NCI-H1092 (cell line): ENCODE data around the gene MYO15A.

Source experiments
- DNase-seq: peaks from one replicate; lab custom pipeline; 2025; lab: John Stamatoyannopoulos, UW

Gene MYO15A

DNA sequence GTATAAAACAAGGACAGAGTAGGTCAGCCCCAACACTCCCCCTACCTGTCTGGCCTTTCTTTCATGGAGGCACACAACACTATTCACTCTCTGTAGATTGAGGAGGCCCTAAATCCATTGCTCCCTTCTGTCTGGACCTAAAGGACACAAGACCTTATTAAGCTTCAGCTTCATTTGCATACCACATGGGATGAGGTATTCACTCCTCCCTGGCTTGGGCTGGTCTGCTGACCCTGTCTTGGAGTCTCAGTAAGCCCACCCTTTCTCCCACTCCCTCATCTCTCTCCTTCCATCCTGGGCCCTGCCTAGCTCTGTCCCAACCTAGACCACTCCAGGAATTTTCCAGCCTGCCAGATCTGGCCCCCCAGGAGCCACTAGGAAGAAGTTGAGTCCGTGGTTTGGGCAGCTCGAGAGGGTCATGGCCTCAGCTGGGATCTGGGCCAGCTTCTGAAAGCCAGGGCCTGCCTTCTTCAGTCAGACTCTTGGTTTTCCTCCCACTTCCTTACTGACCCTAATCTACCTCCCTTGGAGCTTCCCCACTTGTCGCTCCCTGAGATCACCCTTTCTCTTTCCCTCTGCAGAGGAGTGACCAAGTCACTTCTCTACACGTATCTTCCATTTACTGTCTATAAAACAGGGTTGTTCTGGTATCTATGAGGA, 110.3 kb downstream of the MYO15A start:
- DNase-seq, result no peak

DNA sequence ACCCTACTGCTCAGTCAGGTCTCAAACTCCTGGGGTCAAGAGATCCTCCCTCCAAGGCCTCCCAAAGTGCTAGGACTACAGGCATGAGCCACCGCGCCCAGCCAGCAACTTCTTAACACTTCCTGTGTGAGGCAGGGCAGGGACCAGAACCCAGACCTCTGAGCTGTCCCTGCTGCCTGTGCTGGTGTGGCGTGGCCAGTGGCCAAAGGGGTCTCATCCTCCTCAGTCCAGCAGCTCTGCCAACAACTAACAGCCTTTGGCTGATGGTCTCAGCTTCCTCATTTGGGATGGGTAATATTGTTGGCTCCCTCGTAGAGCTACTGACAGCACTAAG, 115.5 kb downstream of the MYO15A start:
- no peak for DNase-seq

DNA sequence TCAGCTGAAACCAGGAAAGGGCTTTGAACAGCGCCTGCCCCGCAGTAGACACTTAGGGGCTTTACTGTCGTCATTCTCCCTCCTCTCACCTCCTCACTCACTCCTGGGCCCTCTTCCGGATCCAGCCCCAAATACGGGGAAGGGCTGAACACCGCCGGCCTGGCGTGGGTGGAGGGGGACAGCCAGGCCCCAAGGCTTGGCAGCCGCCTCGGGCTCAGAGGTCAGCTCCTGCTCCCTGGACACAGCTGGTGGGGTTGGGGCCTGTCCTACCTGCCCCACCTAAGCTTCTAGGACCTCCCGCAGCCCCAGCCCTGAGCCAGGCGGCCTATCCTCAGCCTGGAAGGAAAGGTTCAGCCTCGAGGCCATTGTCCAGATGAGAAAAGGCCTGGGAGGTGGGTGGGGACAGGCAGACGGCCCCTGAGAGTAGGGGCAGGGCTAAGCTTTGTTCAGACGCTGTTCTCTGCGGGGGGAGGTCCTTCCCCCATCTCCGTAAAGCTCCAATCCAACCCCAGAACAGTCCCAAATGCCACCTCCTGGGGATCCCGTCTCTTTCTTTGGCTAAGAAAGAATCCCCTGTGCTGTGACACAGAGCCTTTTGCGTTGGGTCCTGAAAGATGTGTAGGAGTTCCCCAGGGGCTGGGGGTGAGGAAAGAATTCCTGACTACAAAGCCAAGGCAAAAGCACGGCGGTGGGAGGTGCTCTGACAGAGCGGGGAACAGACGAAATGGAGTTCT, 116.0 kb downstream of the MYO15A start:
- no peak for DNase-seq

DNA sequence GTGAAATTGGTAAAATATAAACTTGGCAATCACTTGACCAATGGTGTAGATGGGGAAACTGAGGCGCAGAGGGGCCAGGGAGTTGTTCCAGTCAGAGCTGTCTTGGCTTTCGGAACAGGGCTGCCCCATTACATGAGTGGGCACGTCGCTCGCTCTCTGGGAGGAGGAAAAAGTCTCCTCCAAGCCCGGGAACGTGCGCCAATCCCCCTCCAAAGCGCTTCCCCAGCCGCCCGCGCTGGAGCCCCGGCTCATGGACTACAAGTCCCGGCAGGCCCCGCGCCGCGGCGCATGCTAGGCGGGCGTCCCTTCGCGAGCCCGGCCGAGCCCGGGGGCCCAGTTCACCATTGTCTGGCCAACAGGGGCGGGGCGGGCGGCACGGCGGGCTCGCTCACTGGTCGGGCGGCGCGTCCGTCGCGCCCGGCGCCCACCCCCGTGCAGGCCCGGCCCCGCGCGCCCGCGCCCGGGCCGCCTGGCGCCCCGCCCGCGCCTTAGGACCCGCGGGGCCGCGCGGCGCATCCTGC, 116.6 kb downstream of the MYO15A start, which contains the start of gene LLGL1:
TSS of gene LLGL1 (plus strand) at position 515 of the 521 bp plus-strand sequence. CDS start 48 bp downstream, outside the sequence.
- DNase-seq, result peak; percentile 87

DNA sequence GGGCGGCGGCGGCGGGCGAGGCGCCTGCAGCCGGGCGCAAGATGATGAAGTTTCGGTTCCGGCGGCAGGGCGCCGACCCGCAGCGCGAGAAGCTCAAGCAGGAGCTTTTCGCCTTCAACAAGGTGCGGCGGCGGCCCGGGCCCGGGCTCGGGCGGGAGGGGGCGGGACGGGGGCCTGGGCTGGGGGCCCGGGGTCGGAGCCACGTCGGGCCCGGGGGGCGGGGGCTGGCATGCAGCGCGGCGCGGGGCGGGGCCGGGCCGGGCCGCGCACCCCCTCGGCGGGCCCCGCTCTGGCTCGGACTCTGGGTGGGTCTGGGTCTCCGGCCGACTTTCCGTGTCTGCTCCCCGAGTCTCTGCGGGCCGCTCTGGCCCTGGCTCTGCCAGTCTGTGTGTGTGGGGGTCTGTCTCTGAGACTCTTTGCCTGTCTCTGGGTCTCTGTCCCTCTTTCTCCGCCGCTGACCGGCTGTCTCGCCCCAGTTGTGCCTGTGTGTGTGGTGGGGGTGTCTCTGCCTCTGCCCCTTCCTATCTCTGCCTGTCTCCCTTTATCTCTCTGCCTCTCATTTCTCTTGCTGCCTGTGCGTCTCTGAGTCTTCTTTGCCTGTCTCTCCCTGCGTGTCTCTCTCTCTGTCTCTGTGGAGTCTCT, 117.2 kb downstream of the MYO15A start:
- DNase-seq, result peak; percentile 1

DNA sequence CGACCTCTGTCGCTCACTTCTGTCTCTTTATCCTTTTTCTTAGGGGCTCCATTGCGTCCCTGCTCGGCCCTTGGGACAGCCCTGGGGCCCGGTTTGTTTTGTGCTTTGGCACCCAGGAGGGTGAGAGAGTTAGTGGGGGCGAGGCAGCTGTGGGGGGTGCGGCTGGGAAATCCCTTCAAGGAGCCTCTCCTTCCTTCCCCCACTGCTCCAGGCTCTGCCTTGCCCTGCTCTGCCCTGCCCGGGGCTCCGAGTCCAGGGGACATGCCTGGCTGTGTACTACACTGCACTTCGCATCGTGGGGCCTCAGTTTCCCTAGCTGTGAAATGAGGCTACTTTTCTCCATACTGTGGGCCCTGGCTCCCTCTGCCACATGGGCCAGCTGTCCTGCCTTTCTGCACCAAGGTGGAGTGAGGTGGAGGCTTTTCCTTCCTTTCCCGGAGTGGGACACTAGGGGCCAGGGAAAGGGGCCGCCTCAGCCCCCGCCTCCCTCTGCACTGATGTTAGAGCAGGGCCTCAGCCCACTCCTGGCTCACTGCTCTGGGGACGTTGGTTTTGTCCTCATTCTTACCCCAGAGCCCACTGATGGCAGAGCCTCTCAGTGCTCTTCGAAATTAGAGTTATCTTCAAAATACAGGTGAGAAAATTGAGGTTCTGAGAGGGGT, 117.9 kb downstream of the MYO15A start:
- DNase-seq, result no peak

DNA sequence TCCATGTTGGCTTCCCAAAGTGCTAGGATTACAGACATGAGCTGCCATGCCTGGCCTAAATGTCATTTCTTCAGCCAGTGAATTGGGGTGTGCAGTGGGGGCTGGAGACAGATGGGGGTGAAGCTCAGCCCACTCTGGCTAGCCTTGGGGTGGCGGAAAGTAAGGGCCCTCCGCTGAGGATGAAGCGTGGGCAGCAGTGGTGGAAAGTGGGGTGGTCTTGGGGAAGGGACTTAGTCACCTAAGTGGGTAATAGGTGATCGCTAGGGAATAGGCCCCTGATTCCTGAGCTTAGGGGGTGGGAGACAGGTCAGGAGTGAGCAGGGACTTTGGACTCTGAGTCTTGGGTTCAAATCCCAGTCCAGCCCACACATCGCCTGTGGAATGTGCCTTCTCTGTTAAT, 119.1 kb downstream of the MYO15A start:
- no peak for DNase-seq

DNA sequence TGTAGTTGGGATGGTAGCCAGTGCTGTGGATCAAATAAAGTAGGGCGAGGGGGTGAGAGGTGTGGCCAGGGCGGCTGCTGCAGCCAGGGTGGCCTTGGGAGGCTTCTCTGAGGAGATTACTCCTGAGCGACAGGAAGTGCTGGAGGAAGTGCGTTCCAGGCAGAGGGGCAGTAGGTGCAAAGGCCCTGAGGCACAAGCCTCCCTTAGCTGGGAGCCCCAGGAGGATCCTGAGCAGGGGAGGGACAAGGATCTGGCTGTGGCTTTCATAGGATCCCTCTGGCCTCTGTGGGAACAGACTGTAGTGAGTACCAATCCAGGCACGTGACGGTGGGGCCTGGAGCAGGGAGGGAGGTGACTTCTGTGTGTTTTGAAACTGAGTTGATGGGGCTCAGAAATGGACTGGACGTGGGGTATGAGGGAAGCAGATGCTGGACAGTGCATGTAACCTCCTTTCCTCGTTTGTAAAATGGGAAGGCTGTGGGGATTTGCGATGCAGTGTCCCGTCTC, 119.7 kb downstream of the MYO15A start:
- DNase-seq, result no peak

DNA sequence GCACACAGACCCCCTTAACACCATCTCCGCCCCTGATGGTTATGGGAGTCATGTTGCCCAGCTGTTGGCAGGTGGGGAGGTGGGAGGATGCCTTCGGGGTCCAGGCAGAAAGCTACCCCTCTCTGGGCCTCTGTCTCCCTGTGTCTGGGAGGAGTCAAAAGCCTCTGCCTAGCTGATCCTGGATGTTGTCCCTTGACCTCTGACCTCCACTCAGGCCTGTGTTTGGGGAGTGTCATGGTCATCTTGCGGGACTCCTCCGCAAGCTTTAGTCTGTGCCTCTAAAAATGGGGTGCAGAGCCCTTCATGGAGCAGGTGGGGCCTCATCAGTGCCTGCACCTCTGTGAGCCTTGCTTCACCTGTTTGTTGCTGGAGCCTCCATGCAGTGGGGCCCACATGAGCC, 120.7 kb downstream of the MYO15A start:
- DNase-seq, result no peak
